Measurements from ENCODE around the gene FGD6. TPM values are rescaled to one million over a fixed set of nuclear protein-coding genes. Genes with fewer than 3 reads are reported as not detected.

The FGD6 gene
- total and polyA plus RNA-seq, 11 donors: 2.8 to 29.1 (median 18.5) TPM

DNA sequence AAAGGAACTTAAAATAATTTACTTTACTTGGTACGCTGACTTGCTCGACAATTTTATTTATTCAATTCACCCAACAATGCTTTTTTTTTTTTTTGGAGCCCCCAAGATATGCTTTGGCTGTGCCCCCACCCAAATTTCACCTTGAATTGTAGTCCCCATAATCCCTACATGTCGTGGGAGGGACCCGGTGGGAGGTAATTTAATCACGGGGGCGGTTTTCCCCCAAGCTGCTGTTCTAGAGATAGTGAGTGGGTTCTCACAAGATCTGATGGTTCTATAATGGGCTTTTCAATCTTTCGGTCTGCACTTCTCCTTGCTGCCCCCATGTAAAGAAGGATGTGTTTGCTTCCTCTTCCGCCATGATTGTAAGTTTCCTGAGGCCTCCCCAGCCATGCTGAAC, 10.4 kb downstream of the FGD6 start:
- H3K4me3 ChIP-seq: no peak overlapping the region
- H3K27ac ChIP-seq: peak overlapping the region in 2 of 12 donors; percentile 83 to 90
- peaks cover 3 to 51% (median 34%) of the 10 kb centered on the region in 12 donors for H3K4me1 ChIP-seq
- no peaks in the 10 kb centered on the region for H3K27me3 ChIP-seq
- no peak for TF ChIP-seq CTCF (IDR thresholded peaks at IDR 0.05)
- TF ChIP-seq POLR2A (IDR thresholded peaks at IDR 0.05): no peak
- peaks cover 0 to 6% (median 0%) of the 10 kb centered on the region in 9 donors for H3K36me3 ChIP-seq
- no peak for DNase-seq
- no peaks in the 10 kb centered on the region for H3K9me3 ChIP-seq
- 93 to 96% (median 94%) methylated on average over 8 of the region's 8 CpGs for WGBS, 4 donors
- no peak for ATAC-seq
- intact Hi-C loops (cut with DNase I): loop anchor here in 1 of 10 donors (10.0 kb wide), 1 partner anchor 72 kb away; no protein-coding TSS in a partner anchor

- Histone ChIP-seq H3K9me3 (no peaks in the 10 kb centered on the region), H3K4me1 (peaks cover 3 to 60% (median 43%) of the 10 kb centered on the region in 12 donors), H3K36me3 (peaks cover 0 to 6% (median 0%) of the 10 kb centered on the region in 9 donors), H3K4me3 (no peak overlapping the region), H3K27me3 (no peaks in the 10 kb centered on the region), H3K27ac (peak overlapping the region in 11 of 12 donors; percentile 10 to 90 (median 75))
- TF ChIP-seq CTCF (IDR thresholded peaks at IDR 0.05) (no peak), POLR2A (IDR thresholded peaks at IDR 0.05) (no peak)
- DNase-seq (peak in 2 of 5 donors; percentile 20 to 33), ATAC-seq (peak; percentile 33 to 53 (median 50))
- WGBS, 4 donors: 17 to 49% (median 38%) methylated on average over 2 to 4 of the region's 4 CpGs
- intact Hi-C loops (cut with DNase I): loop anchor here in 1 of 10 donors (10.0 kb wide), 1 partner anchor 71 kb away; no protein-coding TSS in a partner anchor
Measured at GRCh38 chr12:95205685-95206084, 11.6 kb downstream of the FGD6 start.

GRCh38 chr12:95205016-95205624, 12.1 kb downstream of the FGD6 start:
- DNase-seq (no peak), ATAC-seq (peak in 1 of 4 donors; percentile 15)
- Histone ChIP-seq H3K27me3 (no peaks in the 10 kb centered on the region), H3K27ac (peak overlapping the region in 11 of 12 donors; percentile 10 to 90 (median 75)), H3K4me3 (no peak overlapping the region), H3K36me3 (peaks cover 0 to 6% (median 0%) of the 10 kb centered on the region in 9 donors), H3K9me3 (no peaks in the 10 kb centered on the region), H3K4me1 (peaks cover 3 to 66% (median 47%) of the 10 kb centered on the region in 12 donors)
- TF ChIP-seq POLR2A (IDR thresholded peaks at IDR 0.05) (no peak), CTCF (IDR thresholded peaks at IDR 0.05) (no peak)
- WGBS, 4 donors: 96 to 98% (median 97%) methylated on average over 2 of the region's 2 CpGs
- intact Hi-C loops (cut with DNase I): loop anchor here in 1 of 10 donors (10.0 kb wide), 1 partner anchor 70 kb away; no protein-coding TSS in a partner anchor

DNA sequence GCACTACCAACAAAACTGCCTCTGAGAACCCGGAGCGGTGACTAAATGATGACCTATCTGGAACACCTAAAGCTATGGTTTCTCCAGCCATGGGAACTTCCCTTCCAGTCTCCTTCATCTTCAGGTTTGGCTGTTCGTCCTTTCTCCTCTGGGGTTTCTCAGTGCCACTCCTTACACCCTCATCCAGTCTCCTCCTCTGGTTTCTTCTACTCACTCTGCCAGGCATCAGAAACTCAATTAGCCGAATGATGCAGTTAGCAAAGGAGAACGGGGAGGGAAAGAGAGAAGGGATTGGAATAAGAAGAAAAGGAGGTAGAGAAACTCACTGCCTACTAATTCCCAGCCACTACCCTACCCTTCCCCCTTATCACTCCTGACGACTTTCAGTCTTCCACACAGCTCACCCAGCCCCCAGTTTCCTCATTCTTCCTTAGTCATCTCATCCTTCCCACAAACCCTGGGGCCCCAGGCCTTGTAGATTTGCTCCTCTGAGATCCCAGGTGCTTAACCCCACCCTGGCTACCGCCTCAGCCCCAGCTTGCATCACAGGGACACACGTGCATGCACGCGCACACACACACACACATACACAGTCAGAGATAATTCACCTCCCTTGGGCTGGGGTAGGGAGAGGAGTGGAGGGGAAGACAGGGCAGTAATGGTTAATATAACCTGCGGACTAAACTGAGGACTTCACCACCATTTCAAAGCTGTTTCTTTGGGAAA, 13.0 kb downstream of the FGD6 start:
- 55 to 74% (median 62%) methylated on average over 11 of the region's 11 CpGs for WGBS, 4 donors
- ATAC-seq (peak in 3 of 4 donors; percentile 48 to 66 (median 63)), DNase-seq (peak in 1 of 5 donors; percentile 13)
- TF ChIP-seq POLR2A (IDR thresholded peaks at IDR 0.05) (no peak), CTCF (IDR thresholded peaks at IDR 0.05) (no peak)
- Histone ChIP-seq H3K27me3 (no peaks in the 10 kb centered on the region), H3K36me3 (peaks cover 0 to 6% (median 0%) of the 10 kb centered on the region in 9 donors), H3K27ac (peak overlapping the region; percentile 3 to 90 (median 60)), H3K9me3 (no peaks in the 10 kb centered on the region), H3K4me1 (peaks cover 3 to 69% (median 49%) of the 10 kb centered on the region in 12 donors), H3K4me3 (no peak overlapping the region)
- intact Hi-C loops (cut with DNase I): loop anchor here in 1 of 10 donors (10.0 kb wide), 1 partner anchor 70 kb away; no protein-coding TSS in a partner anchor
